ENCODE data around the gene WDFY4. TPM values are rescaled to one million over a fixed set of nuclear protein-coding genes. Genes with fewer than 3 reads are reported as not detected.

The WDFY4 gene
- total and polyA plus RNA-seq, 9 of the 15 experiments (the other 6 are each of a cell fraction or from before 2014, with no cell fraction given) = 0.01 to 0.02 (median 0.01) TPM; not detected in 6

- Histone ChIP-seq H3K36me3 (ENCODE audit: control insufficient read depth, insufficient read depth, low read length) (no peaks in the 10 kb centered on the region), H3K9ac (ENCODE audit: insufficient read depth in 1 of 2, low read depth in 2 of 2, low read length in 2 of 2) (no peak overlapping the region), H3K4me3 (no peak overlapping the region), H3K27me3 (ENCODE audit: control insufficient read depth in 2 of 2, insufficient read depth in 2 of 2, low read length in 2 of 2) (peaks cover 23 to 39% of the 10 kb centered on the region in 2 experiments), H3K9me3 (replicated peaks; ENCODE audit: control insufficient read depth, insufficient read depth, low read depth, low read length) (no peaks in the 10 kb centered on the region), H4K20me1 (replicated peaks; ENCODE audit: control insufficient read depth, insufficient read depth, low read length) (no peaks in the 10 kb centered on the region), H3K79me2 (ENCODE audit: control insufficient read depth, insufficient read depth, low read length) (no peaks in the 10 kb centered on the region), H3K4me1 (replicated peaks in 1 of 2; ENCODE audit: control insufficient read depth in 2 of 2, insufficient read depth in 2 of 2, low read length in 2 of 2) (no peaks in the 10 kb centered on the region; a peak in 1 of 5 replicates), H3K9me1 (ENCODE audit: control insufficient read depth, insufficient read depth, low read length) (no peaks in the 10 kb centered on the region), H3K27ac (ENCODE audit: extremely low read depth, low read depth, low read length) (no peak overlapping the region), H2AFZ (ENCODE audit: low read depth, low read length) (no peak overlapping the region), H3K4me2 (ENCODE audit: insufficient read depth, low read length) (no peak overlapping the region)
- FAIRE-seq = no peak
- no TSS peak for BruUV-seq (replicated peaks)
- TF ChIP-seq TAF1 (IDR thresholded peaks at IDR 0.05; ENCODE audit: control insufficient read depth, extremely low read depth, insufficient read depth, low read length, severe bottlenecking) (no peak), TAF7 (tag; IDR thresholded peaks at IDR 0.05) (no peak), RFX7 (CRISPR knock-in tag; IDR thresholded peaks at IDR 0.05) (no peak), JUNB (CRISPR knock-in tag; conservative IDR thresholded peaks at IDR 0.05) (no peak), EP300 (IDR thresholded peaks at IDR 0.05; ENCODE audit: low read length) (no peak), POLR3A (IDR thresholded peaks at IDR 0.05; ENCODE audit: borderline replicate concordance, extremely low read depth, insufficient read depth, insufficient read length) (no peak), CCNT2 (IDR thresholded peaks at IDR 0.05; ENCODE audit: borderline replicate concordance, extremely low read depth, insufficient read length, low read depth, low read length) (no peak), TCF15 (CRISPR knock-in tag; IDR thresholded peaks at IDR 0.05) (no peak), ZNF436 (CRISPR knock-in tag; IDR thresholded peaks at IDR 0.05) (no peak), ZNF197 (CRISPR knock-in tag; IDR thresholded peaks at IDR 0.05; ENCODE audit: low read depth) (no peak), E2F1 (CRISPR knock-in tag; IDR thresholded peaks at IDR 0.05) (no peak), MECOM (CRISPR knock-in tag; IDR thresholded peaks at IDR 0.05) (no peak), SNAPC5 (CRISPR knock-in tag; IDR thresholded peaks at IDR 0.05) (no peak), FOS (IDR thresholded peaks at IDR 0.05; ENCODE audit: extremely low read depth, insufficient read length) (no peak), ZNF23 (CRISPR knock-in tag; IDR thresholded peaks at IDR 0.05) (no peak)
- in situ Hi-C loops (cut with MboI) (no loop called here), intact Hi-C loops (cut with micrococcal nuclease) (no loop called here)
- WGBS (ENCODE audit: insufficient coverage, low coverage, missing lambda C conversion rate) = 0% methylated on average over 8 of the region's 8 CpGs
- ChIA-PET CTCF (ENCODE audit: low intra/inter-chr PET ratio) (no interaction called here), POLR2A (interaction anchor here (1.0 kb wide), 1 partner anchor 12 kb away, joined by 3 read pairs; no protein-coding TSS in a partner anchor)
- ATAC-seq = no peak
- DNase-seq (ENCODE audit: extremely low read depth in 1 of 4, low spot score in 3 of 4) = no peak
Observed at GRCh38 chr10:48790457-48791044, 105.9 kb downstream of the WDFY4 start.
